Natural killer cell (primary cell): ENCODE measurements around the gene RHOD. TPM values are rescaled to one million over a fixed set of nuclear protein-coding genes. Genes with fewer than 3 reads are reported as not detected.
A peak's percentile ranks its signal among the peaks of the same experiment; 100 is the strongest.

Experiments used
- ATAC-seq, 3 donors: fragments of 150-1000 bp in 2 of 3; fragments of 200-7000 bp in 1 of 3; cut with Tn5 transposase; 1 replicate in 1 of 3; 2 replicates in 2 of 3; pipeline ENCODE4 v1.10.0; 2021; ENCODE audit warnings: mild to moderate bottlenecking in 2 of 3, moderate library complexity in 2 of 3
- DNase-seq, 2 donors: peaks; one replicate each; pipeline versions ENCODE4 v3.0.0 to v3.0.0-alpha.2; 2013 to 2021; ENCODE audit warnings: mixed read lengths in 1 of 2
- H3K27ac ChIP-seq: one replicate; pipeline ENCODE4 v1.5.1; 2013; ENCODE audit warnings: mild to moderate bottlenecking, low read length
- H3K27me3 ChIP-seq: one replicate; pipeline ENCODE4 v1.6.1; 2013; ENCODE audit warnings: low read length; ENCODE audit not compliant: control insufficient read depth, insufficient read depth
- H3K36me3 ChIP-seq: one replicate; pipeline ENCODE4 v1.6.1; 2013; ENCODE audit warnings: low read length; ENCODE audit not compliant: control insufficient read depth, insufficient read depth
- H3K4me1 ChIP-seq: one replicate; pipeline ENCODE4 v1.6.1; 2013; ENCODE audit warnings: low read length; ENCODE audit not compliant: control insufficient read depth, insufficient read depth
- H3K4me3 ChIP-seq: one replicate; pipeline ENCODE4 v1.5.1; 2013; ENCODE audit warnings: low read length
- H3K9me3 ChIP-seq: one replicate; pipeline ENCODE4 v1.6.1; 2013; ENCODE audit warnings: low read length; ENCODE audit not compliant: control insufficient read depth, insufficient read depth
- H3K27ac Mint-ChIP-seq, 2 donors: one replicate each; pipeline ENCODE4 v1.8.0; 2022; ENCODE audit warnings: mild to moderate bottlenecking in 2 of 2, mixed read lengths in 2 of 2, moderate library complexity in 1 of 2
- H3K27me3 Mint-ChIP-seq, 2 donors: one replicate each; pipeline ENCODE4 v1.8.0; 2022; ENCODE audit warnings: low read depth in 2 of 2, mixed read lengths in 2 of 2
- H3K36me3 Mint-ChIP-seq: one replicate; pipeline ENCODE4 v1.8.0; 2022; ENCODE audit warnings: mixed read lengths
- H3K4me1 Mint-ChIP-seq, 2 donors: one replicate each; pipeline ENCODE4 v1.8.0; 2022; ENCODE audit warnings: mixed read lengths in 2 of 2
- H3K4me3 Mint-ChIP-seq: one replicate; pipeline ENCODE4 v1.8.0; 2022; ENCODE audit warnings: mild to moderate bottlenecking, moderate library complexity, mixed read lengths
- H3K9me3 Mint-ChIP-seq, 2 donors: one replicate each; pipeline ENCODE4 v1.8.0; 2022; ENCODE audit warnings: mixed read lengths in 2 of 2
- CTCF ChIP-seq: fragments of 200-600 bp; IDR thresholded peaks from one replicate; pipeline ENCODE4 v1.8.0; 2022; ENCODE audit warnings: antibody characterized with exemption
- WGBS: methylation state at CpG from one replicate; pipeline ENCODE4 v1.1.7; 2013; ENCODE audit warnings: missing lambda C conversion rate; ENCODE audit not compliant: insufficient coverage; 5-methylcytosine and 5-hydroxymethylcytosine counted together
- intact Hi-C: fragments of 100-400 bp; cut with micrococcal nuclease; formaldehyde crosslinking; loops from one replicate; pipeline ENCODE4 v1.14.2; 2022
- total RNA-seq, 4 donors: library from RNA; stranded (reverse); fragments of 120-200 nt in 1 of 4; gene quantifications; one replicate each; pipeline versions ENCODE4 v1.2.3 to v1.2.4, GENCODE V29; 2013 to 2022

The RHOD gene
- total RNA-seq, 3 donors from 2014 or later (not counting 1 experiment from before 2014, with no cell fraction given), result not detected

GRCh38 chr11:67102664-67103063 lies 46.0 kb downstream of the RHOD start:
- Mint-ChIP-seq H3K27ac (no peak overlapping the region), H3K4me3 (no peak overlapping the region), H3K36me3 (no peaks in the 10 kb centered on the region), H3K9me3 (no peaks in the 10 kb centered on the region), H3K27me3 (no peaks in the 10 kb centered on the region), H3K4me1 (peaks cover 12 to 23% of the 10 kb centered on the region in 2 donors)
- Histone ChIP-seq H3K4me3 (no peak overlapping the region), H3K4me1 (peaks cover 9% of the 10 kb centered on the region), H3K27me3 (no peaks in the 10 kb centered on the region), H3K36me3 (no peaks in the 10 kb centered on the region), H3K9me3 (no peaks in the 10 kb centered on the region), H3K27ac (no peak overlapping the region)
- intact Hi-C loops, result no loop called here
- TF ChIP-seq CTCF, result no peak
- no peak for ATAC-seq
- DNase-seq, result no peak
- WGBS, result 96% methylated on average over 8 of the region's 8 CpGs

GRCh38 chr11:67105964-67106363 lies 49.3 kb downstream of the RHOD start:
- intact Hi-C loops, result no loop called here
- Mint-ChIP-seq H3K36me3 (no peaks in the 10 kb centered on the region), H3K4me1 (peaks cover 5 to 7% of the 10 kb centered on the region in 2 donors), H3K4me3 (no peak overlapping the region), H3K9me3 (no peaks in the 10 kb centered on the region), H3K27me3 (no peaks in the 10 kb centered on the region), H3K27ac (no peak overlapping the region)
- Histone ChIP-seq H3K4me3 (no peak overlapping the region), H3K4me1 (no peaks in the 10 kb centered on the region), H3K9me3 (no peaks in the 10 kb centered on the region), H3K36me3 (no peaks in the 10 kb centered on the region), H3K27me3 (no peaks in the 10 kb centered on the region), H3K27ac (no peak overlapping the region)
- DNase-seq (no peak), ATAC-seq (no peak)
- TF ChIP-seq CTCF, result no peak
- WGBS, result 100% methylated on average over 1 of the region's 2 CpGs

GRCh38 chr11:67111261-67111660 lies 54.6 kb downstream of the RHOD start:
- H3K36me3 Mint-ChIP-seq, result no peaks in the 10 kb centered on the region
- no peak for DNase-seq
- no peak overlapping the region for H3K4me3 Mint-ChIP-seq
- Histone ChIP-seq H3K4me3 (no peak overlapping the region), H3K4me1 (peaks cover 13% of the 10 kb centered on the region), H3K36me3 (no peaks in the 10 kb centered on the region), H3K27me3 (no peaks in the 10 kb centered on the region), H3K27ac (no peak overlapping the region), H3K9me3 (no peaks in the 10 kb centered on the region)
- no peak overlapping the region for H3K27ac Mint-ChIP-seq
- H3K4me1 Mint-ChIP-seq, result peaks cover 8 to 13% of the 10 kb centered on the region in 2 donors
- no peaks in the 10 kb centered on the region for H3K9me3 Mint-ChIP-seq
- 93% methylated on average over 1 of the region's 1 CpG for WGBS
- no peak for ATAC-seq
- intact Hi-C loops, result no loop called here
- TF ChIP-seq CTCF, result no peak
- no peaks in the 10 kb centered on the region for H3K27me3 Mint-ChIP-seq

GRCh38 chr11:67113231-67113721 lies 56.6 kb downstream of the RHOD start:
- H3K4me3 Mint-ChIP-seq, result peak overlapping the region; percentile 86
- H3K9me3 Mint-ChIP-seq, result no peaks in the 10 kb centered on the region
- intact Hi-C loops, result no loop called here
- peak; percentile 60 to 74 (median 73) for ATAC-seq
- H3K27ac ChIP-seq, result peak overlapping the region; percentile 12
- TF ChIP-seq CTCF, result no peak
- H3K4me1 Mint-ChIP-seq, result peaks cover 8 to 13% of the 10 kb centered on the region in 2 donors
- H3K27ac Mint-ChIP-seq, result peak overlapping the region; percentile 88 to 89
- 44% methylated on average over 5 of the region's 5 CpGs for WGBS
- no peaks in the 10 kb centered on the region for H3K36me3 ChIP-seq
- no peaks in the 10 kb centered on the region for H3K27me3 ChIP-seq
- H3K27me3 Mint-ChIP-seq, result no peaks in the 10 kb centered on the region
- no peaks in the 10 kb centered on the region for H3K36me3 Mint-ChIP-seq
- H3K4me3 ChIP-seq, result no peak overlapping the region
- DNase-seq, result peak; percentile 24 to 56
- no peaks in the 10 kb centered on the region for H3K9me3 ChIP-seq
- H3K4me1 ChIP-seq, result peaks cover 18% of the 10 kb centered on the region
